RWPE2 (cell line): Measurements from ENCODE around the gene OCA2.

ENCODE experiments used
- ATAC-seq: fragments of 200-7000 bp; cut with Tn5 transposase; 3 replicates; pipeline ENCODE4 v1.9.1; 2021; ENCODE audit warnings: low read depth
- DNase-seq: peaks from one replicate; pipeline ENCODE4 v3.0.0-alpha.2; 2020; ENCODE audit warnings: low spot score
- H3K27ac ChIP-seq: fragments of 450-650 bp; 2 replicates; pipeline ENCODE4 v1.5.1; 2017; ENCODE audit warnings: mild to moderate bottlenecking; ENCODE audit not compliant: poor library complexity, severe bottlenecking
- H3K27me3 ChIP-seq: fragments of 250-450 bp; sonication (Bioruptor Pico); 2 replicates; pipeline ENCODE4 v1.5.1; 2021; ENCODE audit warnings: mild to moderate bottlenecking, moderate library complexity; ENCODE audit not compliant: insufficient read depth, poor library complexity, severe bottlenecking
- H3K36me3 ChIP-seq: fragments of 250-450 bp; sonication (Bioruptor Pico); 2 replicates; pipeline ENCODE4 v1.5.1; 2020; ENCODE audit warnings: low read depth, mild to moderate bottlenecking, moderate library complexity
- H3K4me1 ChIP-seq: fragments of 250-450 bp; sonication (Bioruptor Pico); 2 replicates; pipeline ENCODE4 v1.5.1; 2021; ENCODE audit warnings: mild to moderate bottlenecking, moderate library complexity; ENCODE audit not compliant: insufficient read depth, poor library complexity, severe bottlenecking
- H3K4me3 ChIP-seq: fragments of 250-450 bp; sonication (Bioruptor Pico); 2 replicates; pipeline ENCODE4 v1.5.1; 2021; ENCODE audit warnings: mild to moderate bottlenecking, moderate library complexity; ENCODE audit not compliant: severe bottlenecking
- H3K9me3 ChIP-seq: fragments of 250-450 bp; sonication (Bioruptor Pico); 2 replicates; pipeline ENCODE4 v1.5.1; 2021; ENCODE audit warnings: mild to moderate bottlenecking, moderate library complexity; ENCODE audit not compliant: severe bottlenecking
- TF ChIP-seq, protein P1 (sequence below): fragments of 450-650 bp; IDR thresholded peaks from one replicate; pipeline ENCODE4 v1.5.1; 2017; ENCODE audit warnings: mild to moderate bottlenecking, moderate library complexity; ENCODE audit not compliant: poor library complexity, severe bottlenecking

Gene OCA2

DNA sequence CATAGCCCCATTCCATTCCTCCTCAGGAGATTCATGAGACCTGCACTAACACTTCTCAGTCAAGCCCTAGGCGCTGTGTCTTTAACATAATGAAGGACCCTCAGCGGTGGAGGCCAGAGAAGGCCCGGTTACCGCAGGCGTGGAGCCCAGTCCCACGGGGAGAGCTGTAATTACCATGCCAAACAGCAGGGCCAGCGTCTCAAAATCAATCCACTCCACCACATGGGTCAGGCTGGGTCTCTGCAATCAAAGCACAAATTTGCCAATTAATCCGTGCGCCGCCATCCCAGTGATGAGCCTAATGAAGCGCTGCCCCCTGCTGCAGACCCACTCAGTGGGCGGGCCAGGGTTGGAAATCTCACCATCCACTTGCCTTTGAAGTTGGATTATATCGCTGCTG lies 109.7 kb downstream of the OCA2 start:
- TF ChIP-seq, protein P1, sequence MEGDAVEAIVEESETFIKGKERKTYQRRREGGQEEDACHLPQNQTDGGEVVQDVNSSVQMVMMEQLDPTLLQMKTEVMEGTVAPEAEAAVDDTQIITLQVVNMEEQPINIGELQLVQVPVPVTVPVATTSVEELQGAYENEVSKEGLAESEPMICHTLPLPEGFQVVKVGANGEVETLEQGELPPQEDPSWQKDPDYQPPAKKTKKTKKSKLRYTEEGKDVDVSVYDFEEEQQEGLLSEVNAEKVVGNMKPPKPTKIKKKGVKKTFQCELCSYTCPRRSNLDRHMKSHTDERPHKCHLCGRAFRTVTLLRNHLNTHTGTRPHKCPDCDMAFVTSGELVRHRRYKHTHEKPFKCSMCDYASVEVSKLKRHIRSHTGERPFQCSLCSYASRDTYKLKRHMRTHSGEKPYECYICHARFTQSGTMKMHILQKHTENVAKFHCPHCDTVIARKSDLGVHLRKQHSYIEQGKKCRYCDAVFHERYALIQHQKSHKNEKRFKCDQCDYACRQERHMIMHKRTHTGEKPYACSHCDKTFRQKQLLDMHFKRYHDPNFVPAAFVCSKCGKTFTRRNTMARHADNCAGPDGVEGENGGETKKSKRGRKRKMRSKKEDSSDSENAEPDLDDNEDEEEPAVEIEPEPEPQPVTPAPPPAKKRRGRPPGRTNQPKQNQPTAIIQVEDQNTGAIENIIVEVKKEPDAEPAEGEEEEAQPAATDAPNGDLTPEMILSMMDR = no peak
- no peak overlapping the region for H3K4me3 ChIP-seq
- H3K4me1 ChIP-seq = no peaks in the 10 kb centered on the region
- H3K27ac ChIP-seq = no peak overlapping the region
- no peaks in the 10 kb centered on the region for H3K27me3 ChIP-seq
- no peak for ATAC-seq
- no peak for DNase-seq
- H3K36me3 ChIP-seq = no peaks in the 10 kb centered on the region
- H3K9me3 ChIP-seq = no peaks in the 10 kb centered on the region

DNA sequence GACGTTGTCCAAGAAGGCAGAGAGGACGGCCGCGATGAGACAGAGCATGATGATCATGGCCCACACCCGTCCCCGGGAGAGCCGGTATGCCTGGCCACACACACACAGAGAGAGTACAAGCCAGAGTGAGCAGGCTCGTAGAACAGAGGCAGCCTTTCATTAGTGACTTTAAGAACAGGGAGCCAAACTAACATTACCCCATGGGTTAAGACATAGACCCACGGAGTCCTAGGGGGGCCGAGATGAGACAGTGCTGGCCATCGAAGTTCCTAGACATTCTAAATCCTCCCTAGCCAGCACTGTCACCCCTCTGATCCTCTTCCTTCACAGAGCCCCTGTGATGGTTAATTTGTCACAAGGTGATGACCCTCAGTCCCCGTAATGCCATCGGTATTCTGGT lies 114.0 kb downstream of the OCA2 start:
- Histone ChIP-seq H3K27ac (no peak overlapping the region), H3K9me3 (no peaks in the 10 kb centered on the region), H3K27me3 (no peaks in the 10 kb centered on the region), H3K4me3 (no peak overlapping the region), H3K4me1 (no peaks in the 10 kb centered on the region), H3K36me3 (no peaks in the 10 kb centered on the region)
- DNase-seq (no peak), ATAC-seq (0 out of 3 replicates have a peak, but pooled peaks have one; percentile 13)
- TF ChIP-seq, protein P1 = no peak

DNA sequence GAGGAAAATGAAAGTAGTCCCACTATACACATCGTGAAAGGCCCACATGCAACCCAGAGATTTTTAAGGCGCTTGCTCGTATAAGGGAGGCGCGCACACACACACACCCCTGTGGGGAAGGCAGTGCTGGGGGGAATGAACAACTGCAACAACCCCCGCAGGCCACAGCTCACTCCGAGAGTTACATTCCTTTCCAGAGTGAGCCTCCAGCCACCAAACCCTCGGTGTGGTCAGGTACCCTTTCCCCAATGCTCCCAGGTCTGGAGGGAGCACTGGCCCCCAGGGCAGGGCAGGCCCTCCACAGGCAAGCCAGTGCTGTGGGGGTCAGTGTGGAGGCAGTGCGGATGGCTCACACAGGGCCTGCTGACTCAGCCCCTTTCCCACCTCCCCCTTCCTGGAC lies 115.6 kb downstream of the OCA2 start:
- DNase-seq = no peak
- peaks cover 2% of the 10 kb centered on the region for H3K9me3 ChIP-seq
- no peak overlapping the region for H3K4me3 ChIP-seq
- H3K27me3 ChIP-seq = no peaks in the 10 kb centered on the region
- TF ChIP-seq, protein P1 = no peak
- no peak overlapping the region for H3K27ac ChIP-seq
- H3K4me1 ChIP-seq = no peaks in the 10 kb centered on the region
- no peak for ATAC-seq
- no peaks in the 10 kb centered on the region for H3K36me3 ChIP-seq

DNA sequence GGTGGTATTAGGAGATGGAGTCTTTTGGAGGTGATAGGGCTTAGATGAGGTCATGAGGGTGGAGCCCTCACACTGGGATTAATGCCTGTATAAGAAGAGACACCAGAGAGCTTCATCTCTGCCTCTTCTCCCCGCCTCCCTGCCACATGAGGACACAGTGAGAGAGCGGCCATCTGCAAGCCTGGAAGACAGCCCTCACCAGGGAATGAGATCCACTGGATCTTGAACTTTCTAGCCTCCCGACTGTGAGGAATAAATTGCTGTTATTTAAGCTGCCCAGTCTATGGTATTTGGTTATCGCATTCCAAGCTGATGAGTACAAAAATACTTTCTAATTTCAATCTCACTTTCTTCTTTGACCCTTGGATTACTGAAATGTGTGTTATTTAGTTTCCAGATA lies 121.4 kb downstream of the OCA2 start:
- ATAC-seq = no peak
- DNase-seq = no peak
- TF ChIP-seq, protein P1 = no peak
- H3K4me1 ChIP-seq = no peaks in the 10 kb centered on the region
- H3K27ac ChIP-seq = no peak overlapping the region
- no peak overlapping the region for H3K4me3 ChIP-seq
- peaks cover 6% of the 10 kb centered on the region for H3K27me3 ChIP-seq
- H3K36me3 ChIP-seq = no peaks in the 10 kb centered on the region
- H3K9me3 ChIP-seq = peaks cover 2% of the 10 kb centered on the region

DNA sequence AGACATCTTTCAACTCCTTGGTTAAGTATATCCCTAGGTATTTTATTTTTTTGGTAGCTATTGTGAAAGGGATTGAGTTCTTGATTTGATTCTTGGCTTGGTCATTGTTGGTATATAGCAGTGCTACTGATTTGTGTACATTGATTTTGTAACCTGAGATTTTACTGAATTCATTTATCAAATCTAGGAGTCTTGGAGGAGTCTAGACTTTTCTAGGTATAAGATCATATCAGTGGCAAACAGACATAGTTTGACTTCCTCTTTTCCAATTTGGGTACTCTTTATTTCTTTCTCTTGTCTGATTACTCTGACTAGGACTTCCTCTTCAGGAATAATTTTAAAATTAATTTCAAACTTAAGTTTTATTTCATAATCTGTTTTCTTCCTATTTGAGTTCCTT lies 125.2 kb downstream of the OCA2 start:
- H3K4me1 ChIP-seq = no peaks in the 10 kb centered on the region
- H3K27ac ChIP-seq = no peak overlapping the region
- H3K27me3 ChIP-seq = peaks cover 6% of the 10 kb centered on the region
- peaks cover under 1% of the 10 kb centered on the region for H3K9me3 ChIP-seq
- ATAC-seq (no peak), DNase-seq (no peak)
- TF ChIP-seq, protein P1 = no peak
- no peaks in the 10 kb centered on the region for H3K36me3 ChIP-seq
- H3K4me3 ChIP-seq = no peak overlapping the region
